ENCODE results near the gene GPD1L.

DNA sequence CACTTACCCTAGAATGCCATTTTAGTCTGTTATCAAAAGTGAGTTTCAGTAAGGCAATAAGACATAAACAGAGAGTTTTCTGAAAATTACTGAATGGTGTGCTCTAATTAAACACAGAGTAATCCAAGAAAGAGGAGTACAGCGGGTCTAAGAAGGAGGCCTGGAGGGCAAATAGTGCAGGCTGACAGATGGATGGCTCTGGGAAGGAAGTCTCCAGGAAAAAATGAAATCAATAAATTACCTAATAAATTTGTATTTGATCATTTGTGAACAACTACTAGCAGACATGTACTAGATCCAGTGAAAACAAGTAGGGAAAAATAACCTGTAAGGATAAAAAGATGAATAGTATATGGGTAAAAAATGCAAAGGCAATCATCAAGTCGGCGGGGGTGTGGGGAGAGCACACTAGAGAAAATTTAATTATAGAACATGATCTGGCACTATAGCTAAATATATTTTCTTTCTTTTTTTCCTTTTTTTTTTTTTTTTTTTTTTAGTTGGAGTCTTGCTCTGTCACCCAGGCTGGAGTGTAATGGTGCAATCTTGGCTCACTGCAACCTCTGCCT, 22.6 kb upstream of the GPD1L start:
- TF ChIP-seq CTCF (conservative IDR thresholded peaks at IDR 0.05; ENCODE audit: low read length) (no peak), EZH2phosphoT487 (IDR thresholded peaks at IDR 0.05; ENCODE audit: borderline replicate concordance) (no peak)
